NB4 (cell line): ENCODE measurements around the gene CLECL1.

Experiments
- MYC ChIP-seq: IDR thresholded peaks from 2 replicates; pipeline ENCODE4 v1.6.1; 2011; ENCODE audit warnings: low read depth, low read length
- POLR2A ChIP-seq: IDR thresholded peaks from 2 replicates; pipeline ENCODE4 v1.6.1; 2011; ENCODE audit warnings: mild to moderate bottlenecking; ENCODE audit not compliant: insufficient read length; ENCODE audit errors: extremely low read depth
- TF ChIP-seq, protein P1 (sequence below): IDR thresholded peaks from one replicate; pipeline ENCODE4 v1.5.1; 2012; ENCODE audit warnings: low read depth, low read length

DNA sequence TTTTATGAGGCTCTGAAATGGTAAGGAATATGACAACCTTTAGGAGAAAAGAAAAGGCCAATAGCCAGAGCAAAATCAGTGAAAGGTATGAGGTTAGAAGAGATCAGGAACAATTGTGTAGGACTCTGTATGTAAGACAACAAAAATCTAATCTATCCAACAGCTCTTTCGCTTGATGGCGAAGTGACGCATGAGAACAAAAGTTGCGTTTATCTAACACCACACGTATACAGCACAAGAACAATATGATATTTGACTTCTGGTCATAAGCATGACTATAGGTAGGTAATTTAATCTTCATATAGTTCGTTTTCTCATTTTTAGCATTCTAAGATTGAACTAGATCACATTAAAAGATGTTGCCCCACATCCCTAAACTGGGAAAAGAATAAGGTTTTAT lies 1.5 kb downstream of the CLECL1 start:
- no peak for TF ChIP-seq POLR2A
- TF ChIP-seq, protein P1, sequence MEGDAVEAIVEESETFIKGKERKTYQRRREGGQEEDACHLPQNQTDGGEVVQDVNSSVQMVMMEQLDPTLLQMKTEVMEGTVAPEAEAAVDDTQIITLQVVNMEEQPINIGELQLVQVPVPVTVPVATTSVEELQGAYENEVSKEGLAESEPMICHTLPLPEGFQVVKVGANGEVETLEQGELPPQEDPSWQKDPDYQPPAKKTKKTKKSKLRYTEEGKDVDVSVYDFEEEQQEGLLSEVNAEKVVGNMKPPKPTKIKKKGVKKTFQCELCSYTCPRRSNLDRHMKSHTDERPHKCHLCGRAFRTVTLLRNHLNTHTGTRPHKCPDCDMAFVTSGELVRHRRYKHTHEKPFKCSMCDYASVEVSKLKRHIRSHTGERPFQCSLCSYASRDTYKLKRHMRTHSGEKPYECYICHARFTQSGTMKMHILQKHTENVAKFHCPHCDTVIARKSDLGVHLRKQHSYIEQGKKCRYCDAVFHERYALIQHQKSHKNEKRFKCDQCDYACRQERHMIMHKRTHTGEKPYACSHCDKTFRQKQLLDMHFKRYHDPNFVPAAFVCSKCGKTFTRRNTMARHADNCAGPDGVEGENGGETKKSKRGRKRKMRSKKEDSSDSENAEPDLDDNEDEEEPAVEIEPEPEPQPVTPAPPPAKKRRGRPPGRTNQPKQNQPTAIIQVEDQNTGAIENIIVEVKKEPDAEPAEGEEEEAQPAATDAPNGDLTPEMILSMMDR: no peak
- TF ChIP-seq MYC: no peak
